ENCODE measurements around the gene TOMM40.
A peak's percentile ranks its signal among the peaks of the same experiment; 100 is the strongest.

The TOMM40 gene

GRCh38 chr19:44848812-44849447 is 42.1 kb upstream of the TOMM40 start:
- Histone ChIP-seq H4K91ac (ENCODE audit: low read depth, low read length) (peak overlapping the region; percentile 64), H3K4ac (ENCODE audit: low read depth, low read length) (peak overlapping the region; percentile 100), H4K8ac (ENCODE audit: low read depth, low read length) (peak overlapping the region; percentile 65), H2AK5ac (ENCODE audit: low read length) (peak overlapping the region; percentile 86), H3K14ac (ENCODE audit: low read length) (peak overlapping the region; percentile 62), H2BK120ac (ENCODE audit: insufficient read depth, low read length, poor library complexity) (peak overlapping the region; percentile 48), H3K79me1 (ENCODE audit: low read length) (peaks cover 41% of the 10 kb centered on the region), H3K23ac (ENCODE audit: low read length) (no peak overlapping the region), H3K4me2 (ENCODE audit: low read length) (peak overlapping the region; percentile 83), H2AFZ (ENCODE audit: insufficient read depth, low read length, poor library complexity) (no peak overlapping the region), H4K12ac (ENCODE audit: low read depth, low read length) (no peak overlapping the region), H3K9ac (ENCODE audit: low read length) (peak overlapping the region; percentile 3), H3K18ac (ENCODE audit: low read length) (peak overlapping the region; percentile 63), H3K79me2 (ENCODE audit: control insufficient read depth, insufficient read depth, low read length, poor library complexity) (peaks cover 65% of the 10 kb centered on the region), H3K4me1 (ENCODE audit: control insufficient read depth in 1 of 2, insufficient read depth in 2 of 2, low read length in 2 of 2) (peaks cover 25 to 40% of the 10 kb centered on the region in 2 experiments), H3K27me3 (ENCODE audit: insufficient read depth, low read length) (no peaks in the 10 kb centered on the region), H3K27ac (ENCODE audit: low read depth, low read length) (peak overlapping the region; percentile 99), H2BK5ac (ENCODE audit: low read depth, low read length, poor library complexity) (peak overlapping the region; percentile 51), H3K4me3 (ENCODE audit: low read depth, low read length) (peak overlapping the region; percentile 62), H3K36me3 (ENCODE audit: control insufficient read depth in 1 of 2, insufficient read depth in 2 of 2, low read length in 2 of 2) (peaks cover 14 to 17% of the 10 kb centered on the region in 2 experiments), H2BK12ac (ENCODE audit: low read length) (peak overlapping the region; percentile 76), H3K9me3 (ENCODE audit: insufficient read depth, low read depth, low read length) (peaks cover 1% of the 10 kb centered on the region)
- DNase-seq: no peak
- no CpG with 5 or more reads among the region's 18 CpGs for WGBS (ENCODE audit: extremely low coverage, insufficient coverage, insufficient read length)

- peaks cover 21 to 34% of the 10 kb centered on the region in 2 experiments for H3K4me1 ChIP-seq (ENCODE audit: control insufficient read depth in 1 of 2, insufficient read depth in 2 of 2, low read length in 2 of 2)
- H2AFZ ChIP-seq (ENCODE audit: insufficient read depth, low read length, poor library complexity): no peak overlapping the region
- H3K18ac ChIP-seq (ENCODE audit: low read length): no peak overlapping the region
- no peak overlapping the region for H4K91ac ChIP-seq (ENCODE audit: low read depth, low read length)
- no peak overlapping the region for H2BK5ac ChIP-seq (ENCODE audit: low read depth, low read length, poor library complexity)
- no CpG with 5 or more reads among the region's 8 CpGs for WGBS (ENCODE audit: extremely low coverage, insufficient coverage, insufficient read length)
- no peak for DNase-seq
- peaks cover 67% of the 10 kb centered on the region for H3K79me2 ChIP-seq (ENCODE audit: control insufficient read depth, insufficient read depth, low read length, poor library complexity)
- no peak overlapping the region for H3K23ac ChIP-seq (ENCODE audit: low read length)
- H2BK120ac ChIP-seq (ENCODE audit: insufficient read depth, low read length, poor library complexity): no peak overlapping the region
- peaks cover 40% of the 10 kb centered on the region for H3K79me1 ChIP-seq (ENCODE audit: low read length)
- H3K36me3 ChIP-seq (ENCODE audit: control insufficient read depth in 1 of 2, insufficient read depth in 2 of 2, low read length in 2 of 2): peaks cover 19 to 20% of the 10 kb centered on the region in 2 experiments
- H3K9ac ChIP-seq (ENCODE audit: low read length): no peak overlapping the region
- H3K9me3 ChIP-seq (ENCODE audit: insufficient read depth, low read depth, low read length): peaks cover under 1% of the 10 kb centered on the region
- H2BK12ac ChIP-seq (ENCODE audit: low read length): no peak overlapping the region
- H3K27me3 ChIP-seq (ENCODE audit: insufficient read depth, low read length): no peaks in the 10 kb centered on the region
- no peak overlapping the region for H3K14ac ChIP-seq (ENCODE audit: low read length)
- H4K8ac ChIP-seq (ENCODE audit: low read depth, low read length): no peak overlapping the region
- no peak overlapping the region for H4K12ac ChIP-seq (ENCODE audit: low read depth, low read length)
- H3K27ac ChIP-seq (ENCODE audit: low read depth, low read length): peak overlapping the region; percentile 5
- no peak overlapping the region for H3K4me3 ChIP-seq (ENCODE audit: low read depth, low read length)
- H3K4me2 ChIP-seq (ENCODE audit: low read length): no peak overlapping the region
- peak overlapping the region; percentile 27 for H2AK5ac ChIP-seq (ENCODE audit: low read length)
- H3K4ac ChIP-seq (ENCODE audit: low read depth, low read length): peak overlapping the region; percentile 97
These were observed 40.4 kb upstream of the TOMM40 start for GRCh38 chr19:44850641-44851109.

GRCh38 chr19:44851427-44851826 is 39.6 kb upstream of the TOMM40 start:
- H3K4me2 ChIP-seq (ENCODE audit: low read length): no peak overlapping the region
- H3K14ac ChIP-seq (ENCODE audit: low read length): no peak overlapping the region
- no peak overlapping the region for H3K18ac ChIP-seq (ENCODE audit: low read length)
- no peak overlapping the region for H2AFZ ChIP-seq (ENCODE audit: insufficient read depth, low read length, poor library complexity)
- H3K9ac ChIP-seq (ENCODE audit: low read length): no peak overlapping the region
- H3K4me1 ChIP-seq (ENCODE audit: control insufficient read depth in 1 of 2, insufficient read depth in 2 of 2, low read length in 2 of 2): peaks cover 22 to 35% of the 10 kb centered on the region in 2 experiments
- no peaks in the 10 kb centered on the region for H3K9me3 ChIP-seq (ENCODE audit: insufficient read depth, low read depth, low read length)
- peaks cover 36% of the 10 kb centered on the region for H3K79me1 ChIP-seq (ENCODE audit: low read length)
- DNase-seq: no peak
- H3K27ac ChIP-seq (ENCODE audit: low read depth, low read length): no peak overlapping the region
- no peak overlapping the region for H2BK5ac ChIP-seq (ENCODE audit: low read depth, low read length, poor library complexity)
- H4K8ac ChIP-seq (ENCODE audit: low read depth, low read length): no peak overlapping the region
- H3K36me3 ChIP-seq (ENCODE audit: control insufficient read depth in 1 of 2, insufficient read depth in 2 of 2, low read length in 2 of 2): peaks cover 23 to 26% of the 10 kb centered on the region in 2 experiments
- WGBS (ENCODE audit: extremely low coverage, insufficient coverage, insufficient read length): no CpG with 5 or more reads among the region's 2 CpGs
- H4K91ac ChIP-seq (ENCODE audit: low read depth, low read length): no peak overlapping the region
- H2BK12ac ChIP-seq (ENCODE audit: low read length): no peak overlapping the region
- peaks cover 66% of the 10 kb centered on the region for H3K79me2 ChIP-seq (ENCODE audit: control insufficient read depth, insufficient read depth, low read length, poor library complexity)
- H2BK120ac ChIP-seq (ENCODE audit: insufficient read depth, low read length, poor library complexity): no peak overlapping the region
- peak overlapping the region; percentile 97 for H3K4ac ChIP-seq (ENCODE audit: low read depth, low read length)
- no peak overlapping the region for H3K4me3 ChIP-seq (ENCODE audit: low read depth, low read length)
- no peak overlapping the region for H4K12ac ChIP-seq (ENCODE audit: low read depth, low read length)
- no peaks in the 10 kb centered on the region for H3K27me3 ChIP-seq (ENCODE audit: insufficient read depth, low read length)
- H3K23ac ChIP-seq (ENCODE audit: low read length): no peak overlapping the region
- no peak overlapping the region for H2AK5ac ChIP-seq (ENCODE audit: low read length)

- no peaks in the 10 kb centered on the region for H3K9me3 ChIP-seq (ENCODE audit: insufficient read depth, low read depth, low read length)
- no CpG with 5 or more reads among the region's 1 CpG for WGBS (ENCODE audit: extremely low coverage, insufficient coverage, insufficient read length)
- H3K79me2 ChIP-seq (ENCODE audit: control insufficient read depth, insufficient read depth, low read length, poor library complexity): peaks cover 43% of the 10 kb centered on the region
- DNase-seq: no peak
- no peak overlapping the region for H3K23ac ChIP-seq (ENCODE audit: low read length)
- H2BK120ac ChIP-seq (ENCODE audit: insufficient read depth, low read length, poor library complexity): no peak overlapping the region
- H4K12ac ChIP-seq (ENCODE audit: low read depth, low read length): no peak overlapping the region
- no peak overlapping the region for H4K91ac ChIP-seq (ENCODE audit: low read depth, low read length)
- H3K9ac ChIP-seq (ENCODE audit: low read length): no peak overlapping the region
- no peak overlapping the region for H4K8ac ChIP-seq (ENCODE audit: low read depth, low read length)
- H2AK5ac ChIP-seq (ENCODE audit: low read length): no peak overlapping the region
- H2BK5ac ChIP-seq (ENCODE audit: low read depth, low read length, poor library complexity): no peak overlapping the region
- peaks cover 41 to 47% of the 10 kb centered on the region in 2 experiments for H3K36me3 ChIP-seq (ENCODE audit: control insufficient read depth in 1 of 2, insufficient read depth in 2 of 2, low read length in 2 of 2)
- H3K27ac ChIP-seq (ENCODE audit: low read depth, low read length): no peak overlapping the region
- H3K18ac ChIP-seq (ENCODE audit: low read length): no peak overlapping the region
- no peak overlapping the region for H2AFZ ChIP-seq (ENCODE audit: insufficient read depth, low read length, poor library complexity)
- H3K27me3 ChIP-seq (ENCODE audit: insufficient read depth, low read length): no peaks in the 10 kb centered on the region
- peak overlapping the region; percentile 42 for H3K4ac ChIP-seq (ENCODE audit: low read depth, low read length)
- H3K4me1 ChIP-seq (ENCODE audit: control insufficient read depth in 1 of 2, insufficient read depth in 2 of 2, low read length in 2 of 2): peaks cover 8 to 20% of the 10 kb centered on the region in 2 experiments
- H3K79me1 ChIP-seq (ENCODE audit: low read length): peaks cover 2% of the 10 kb centered on the region
- H2BK12ac ChIP-seq (ENCODE audit: low read length): no peak overlapping the region
- H3K14ac ChIP-seq (ENCODE audit: low read length): no peak overlapping the region
- H3K4me2 ChIP-seq (ENCODE audit: low read length): no peak overlapping the region
- no peak overlapping the region for H3K4me3 ChIP-seq (ENCODE audit: low read depth, low read length)
These were observed 35.4 kb upstream of the TOMM40 start for GRCh38 chr19:44855606-44856005.

Measured in trophoblast cell (in vitro differentiated cells and primary cell).